ENCODE measurements around the gene ABCB9.

DNA sequence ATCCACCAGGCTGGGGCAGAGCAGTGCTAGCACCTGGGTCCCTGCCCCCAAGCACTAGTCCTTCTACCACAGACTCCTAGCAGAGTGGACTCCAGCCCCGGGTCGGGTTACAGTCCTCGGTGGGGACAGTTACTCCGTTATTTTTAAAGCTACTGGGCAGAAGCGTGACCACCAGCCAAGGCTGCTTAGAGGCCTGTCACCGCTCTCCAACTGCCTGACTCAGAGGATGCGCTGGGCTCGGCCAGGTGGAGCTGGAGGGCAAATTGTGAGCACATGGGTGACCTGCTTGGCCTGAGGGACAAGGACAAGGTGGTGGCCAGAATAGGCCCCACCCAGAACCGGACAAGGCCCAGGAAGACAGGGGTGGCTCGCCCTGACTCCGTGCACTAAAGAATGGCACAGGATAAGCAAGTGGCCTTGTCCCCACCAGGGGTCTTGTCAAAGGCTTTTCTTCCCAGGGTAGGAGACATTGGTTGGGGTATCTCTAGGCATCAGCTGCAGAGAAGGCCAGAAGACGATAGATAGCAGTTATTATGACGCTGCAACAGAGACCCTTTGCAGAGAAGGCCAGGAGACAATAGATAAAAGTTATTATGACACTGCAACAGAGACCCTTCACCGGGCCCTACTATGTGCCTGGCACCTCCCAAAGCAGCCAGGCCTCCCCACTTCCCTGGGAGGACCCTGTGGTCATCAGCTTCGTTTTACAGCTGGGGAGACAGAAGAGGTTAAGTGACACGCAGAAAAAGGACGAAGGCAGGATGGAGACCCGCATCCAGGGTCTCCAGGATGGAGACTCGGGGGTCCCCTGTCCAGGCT, 1.6 kb downstream of the ABCB9 start:
- TF ChIP-seq, protein P1, sequence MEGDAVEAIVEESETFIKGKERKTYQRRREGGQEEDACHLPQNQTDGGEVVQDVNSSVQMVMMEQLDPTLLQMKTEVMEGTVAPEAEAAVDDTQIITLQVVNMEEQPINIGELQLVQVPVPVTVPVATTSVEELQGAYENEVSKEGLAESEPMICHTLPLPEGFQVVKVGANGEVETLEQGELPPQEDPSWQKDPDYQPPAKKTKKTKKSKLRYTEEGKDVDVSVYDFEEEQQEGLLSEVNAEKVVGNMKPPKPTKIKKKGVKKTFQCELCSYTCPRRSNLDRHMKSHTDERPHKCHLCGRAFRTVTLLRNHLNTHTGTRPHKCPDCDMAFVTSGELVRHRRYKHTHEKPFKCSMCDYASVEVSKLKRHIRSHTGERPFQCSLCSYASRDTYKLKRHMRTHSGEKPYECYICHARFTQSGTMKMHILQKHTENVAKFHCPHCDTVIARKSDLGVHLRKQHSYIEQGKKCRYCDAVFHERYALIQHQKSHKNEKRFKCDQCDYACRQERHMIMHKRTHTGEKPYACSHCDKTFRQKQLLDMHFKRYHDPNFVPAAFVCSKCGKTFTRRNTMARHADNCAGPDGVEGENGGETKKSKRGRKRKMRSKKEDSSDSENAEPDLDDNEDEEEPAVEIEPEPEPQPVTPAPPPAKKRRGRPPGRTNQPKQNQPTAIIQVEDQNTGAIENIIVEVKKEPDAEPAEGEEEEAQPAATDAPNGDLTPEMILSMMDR (IDR thresholded peaks at IDR 0.05) = no peak
- TF ChIP-seq POLR2A (IDR thresholded peaks at IDR 0.05) = no peak

All from right lobe of liver (tissue), 4 donors.